SW480 (cell line): ENCODE data around the gene CSMD2.
"Not testable (repeated sequence)": the region's sequence is repeated elsewhere in the genome, so short reads cannot be mapped to it uniquely, and the experiment has no call there.

Experiments
- DNase-seq: peaks from one replicate; pipeline ENCODE4 v3.0.0-alpha.2; 2016; ENCODE audit warnings: low spot score

CSMD2 gene

GRCh38 chr1:34052565-34052964, 112.5 kb downstream of the CSMD2 start:
- no peak for DNase-seq

GRCh38 chr1:34050709-34051485, 114.1 kb downstream of the CSMD2 start:
- no peak for DNase-seq

GRCh38 chr1:34049994-34050393, 115.0 kb downstream of the CSMD2 start:
- no peak for DNase-seq

DNA sequence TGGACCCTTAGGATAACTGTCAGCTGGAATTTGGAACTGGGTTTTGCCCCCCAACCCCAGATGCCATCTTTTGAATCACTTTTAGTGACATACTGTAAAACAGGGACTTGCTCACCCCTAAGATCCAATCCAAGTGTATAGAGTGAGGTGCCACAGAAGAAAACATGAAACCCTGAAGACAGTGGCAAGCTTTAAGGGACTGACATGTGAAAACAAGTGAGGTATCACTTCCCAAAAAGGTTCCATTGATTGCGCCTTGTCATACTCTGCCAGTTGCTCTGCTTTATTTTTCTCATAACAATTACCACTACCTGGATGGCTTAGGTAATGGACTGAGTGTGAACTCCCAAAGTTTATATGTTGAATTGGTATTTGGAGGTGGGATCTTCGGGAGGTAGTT, 115.6 kb downstream of the CSMD2 start:
- no peak for DNase-seq

DNA sequence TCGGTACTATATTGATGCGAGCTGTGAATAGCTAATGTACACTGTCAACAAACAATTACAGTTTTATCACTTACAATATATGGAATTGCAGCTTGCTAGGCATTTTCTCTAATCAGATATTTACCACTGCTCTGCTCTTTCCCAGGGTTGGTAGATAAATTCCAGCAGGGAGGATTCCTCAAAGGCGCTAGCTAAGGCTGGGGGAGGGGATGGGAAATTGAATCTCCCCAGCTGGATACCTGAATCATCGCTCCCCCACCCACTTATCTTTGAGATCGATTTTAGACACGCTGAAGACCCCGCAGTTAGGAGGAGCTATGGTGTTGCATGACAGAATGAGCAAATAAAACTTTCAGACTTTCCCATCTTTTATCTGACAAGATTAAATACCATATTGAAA, 127.2 kb downstream of the CSMD2 start:
- DNase-seq = no peak

DNA sequence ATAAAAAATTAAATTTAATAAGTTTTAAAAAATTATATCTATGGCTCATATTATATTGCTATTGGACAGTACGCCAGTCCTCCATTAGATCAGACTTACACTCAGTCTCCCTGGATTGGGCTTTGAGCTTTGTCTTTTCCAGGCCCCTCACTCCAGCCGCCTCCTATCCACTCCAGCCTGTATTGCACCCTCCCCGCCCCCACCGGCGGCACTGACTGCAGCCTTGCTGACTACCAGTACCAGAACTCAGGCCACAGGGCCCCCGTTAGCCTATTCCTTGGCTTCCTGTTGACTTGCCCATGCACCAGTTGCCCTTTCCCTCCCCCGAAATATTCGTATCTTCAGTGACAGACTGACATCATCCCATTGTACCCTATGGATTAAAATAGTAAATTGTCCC, 127.9 kb downstream of the CSMD2 start:
- no peak for DNase-seq

DNA sequence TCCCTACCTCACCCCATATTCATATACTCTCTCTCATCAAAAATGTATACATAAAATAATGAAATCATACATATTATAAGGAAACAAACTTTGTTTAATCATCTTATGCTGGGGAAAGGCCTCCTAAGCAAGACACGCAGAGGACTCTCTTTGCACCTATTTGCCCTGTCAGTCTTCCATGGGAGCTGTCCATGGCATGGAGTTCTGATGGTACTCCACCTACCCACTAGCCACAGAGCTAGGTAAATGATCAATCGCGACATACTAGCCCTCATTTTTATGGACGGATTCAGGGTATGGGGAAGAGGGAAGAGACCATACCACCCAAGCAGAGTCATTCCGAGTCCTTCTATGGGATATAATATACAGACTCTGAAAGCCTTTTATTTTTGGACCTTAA, 131.0 kb downstream of the CSMD2 start:
- no peak for DNase-seq

- DNase-seq = no peak
These were observed 135.1 kb downstream of the CSMD2 start for GRCh38 chr1:34029954-34030353.

DNA sequence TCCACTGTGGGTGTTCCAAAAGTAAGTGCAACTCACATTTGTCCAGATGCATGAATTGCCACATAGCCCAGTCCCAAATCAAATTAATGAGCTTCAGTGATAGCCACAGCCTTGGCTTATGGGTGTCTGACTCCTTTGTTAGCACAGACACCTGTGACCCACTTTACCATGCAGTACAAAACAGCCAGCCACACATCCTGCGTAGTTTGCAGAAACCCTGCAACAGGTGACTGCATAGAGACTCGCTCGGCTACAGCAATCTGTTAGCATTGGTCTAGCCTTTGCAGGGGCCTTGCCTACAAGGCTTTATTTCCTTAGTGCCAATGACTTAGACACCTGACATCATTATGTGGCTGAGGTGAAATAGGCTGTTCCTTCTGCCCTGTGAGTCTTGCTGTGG, 135.5 kb downstream of the CSMD2 start:
- no peak for DNase-seq

GRCh38 chr1:34028381-34029055, 136.5 kb downstream of the CSMD2 start:
- no peak for DNase-seq

DNA sequence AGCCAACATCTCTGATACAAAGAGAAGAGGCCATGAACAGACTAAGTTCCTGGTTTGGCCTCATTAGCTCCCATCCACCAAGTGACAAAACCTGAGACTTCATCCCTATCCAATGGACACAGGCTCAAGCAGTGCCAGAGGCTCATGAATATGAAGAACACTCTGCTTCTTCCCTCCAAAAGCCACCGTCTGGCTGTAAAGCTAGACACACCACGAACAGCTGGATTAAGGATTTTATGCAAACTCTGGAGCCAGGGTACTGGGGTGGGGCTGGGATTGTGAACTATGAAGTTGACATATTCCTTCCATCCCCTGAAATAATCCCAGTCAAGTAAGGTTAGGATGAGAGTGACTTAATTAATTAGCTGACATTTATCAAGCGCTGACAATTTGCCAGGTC, 139.4 kb downstream of the CSMD2 start:
- no peak for DNase-seq

- DNase-seq = no peak
These were observed 140.5 kb downstream of the CSMD2 start for GRCh38 chr1:34024485-34024884.

GRCh38 chr1:34019741-34020552, 145.1 kb downstream of the CSMD2 start:
- DNase-seq = no peak

DNA sequence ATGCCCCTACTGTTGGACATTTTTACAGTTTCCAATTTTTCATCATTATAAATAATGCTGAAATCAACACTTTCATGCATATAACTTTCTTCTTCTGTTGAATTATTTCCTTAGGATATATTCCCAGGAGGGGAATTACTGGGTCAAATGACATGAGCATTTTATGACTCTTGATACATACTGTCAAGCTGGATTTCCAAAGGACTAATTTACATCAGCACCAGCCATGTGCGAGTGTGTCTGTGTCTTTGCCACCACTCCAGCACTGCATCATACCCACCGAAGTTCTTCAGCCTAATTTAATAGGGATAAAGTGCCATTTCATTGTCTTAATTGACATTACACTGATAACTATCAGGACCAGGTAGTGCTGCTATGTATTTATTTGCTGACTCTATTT, 146.7 kb downstream of the CSMD2 start:
- DNase-seq = no peak

- DNase-seq = not testable (repeated sequence)
These were observed 148.7 kb downstream of the CSMD2 start for GRCh38 chr1:34016281-34016680.

DNA sequence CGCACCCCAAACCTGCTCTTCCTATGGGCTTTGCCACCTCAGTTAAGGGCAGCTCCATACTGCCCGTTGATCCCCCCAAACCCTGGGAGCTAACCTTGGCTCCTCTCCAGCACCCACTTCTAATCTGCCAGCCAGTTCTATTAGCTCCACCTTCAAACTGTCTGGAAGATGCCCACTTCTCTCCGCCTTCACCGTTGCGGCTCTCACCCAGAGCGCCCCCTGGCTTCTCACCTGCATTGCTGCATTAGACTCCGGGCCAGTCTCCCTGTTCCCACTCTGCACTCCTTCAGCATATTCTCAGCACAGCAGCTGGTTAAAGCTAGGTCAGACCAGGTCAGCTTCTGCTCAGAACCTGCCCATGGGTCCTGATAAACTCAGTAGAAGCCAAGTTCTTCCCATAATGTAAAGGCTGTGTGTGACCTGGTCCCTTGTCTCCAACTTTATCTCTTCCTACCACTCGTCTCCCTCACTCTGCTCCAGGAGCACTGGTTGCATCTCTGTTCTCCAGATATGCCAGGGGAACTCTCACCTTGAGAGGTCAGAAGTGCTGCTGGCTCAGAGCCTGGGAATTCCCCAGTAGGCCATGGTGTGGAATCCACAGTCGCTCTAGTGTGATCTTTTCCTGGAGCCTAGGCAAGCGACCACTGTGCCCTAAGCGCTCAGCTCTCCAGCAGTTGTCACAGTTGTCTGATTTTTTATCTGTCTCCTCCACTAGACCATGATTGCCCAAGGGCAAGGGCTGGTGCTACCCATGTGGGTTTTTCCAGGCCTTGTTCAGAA, 150.9 kb downstream of the CSMD2 start:
- DNase-seq = no peak

DNA sequence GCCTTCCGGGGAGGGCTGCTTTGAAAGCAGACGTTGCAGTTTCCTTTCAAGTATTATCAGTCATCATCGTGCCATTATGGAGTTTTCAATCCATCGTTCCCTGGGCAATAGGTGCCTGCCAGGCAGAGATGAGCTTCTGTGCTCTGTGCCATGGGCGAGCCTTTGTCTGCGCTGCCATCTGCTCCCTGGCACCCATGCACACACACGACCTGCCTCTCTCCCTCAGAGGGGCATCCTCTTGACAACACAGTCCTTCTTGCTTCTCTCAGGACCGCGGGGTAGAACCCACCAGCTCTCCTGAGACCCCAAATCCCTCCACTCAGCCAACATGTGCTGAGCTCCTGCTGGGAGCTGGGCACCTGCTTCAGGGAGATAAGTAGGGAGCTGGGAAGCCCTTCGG, 151.9 kb downstream of the CSMD2 start:
- no peak for DNase-seq

DNA sequence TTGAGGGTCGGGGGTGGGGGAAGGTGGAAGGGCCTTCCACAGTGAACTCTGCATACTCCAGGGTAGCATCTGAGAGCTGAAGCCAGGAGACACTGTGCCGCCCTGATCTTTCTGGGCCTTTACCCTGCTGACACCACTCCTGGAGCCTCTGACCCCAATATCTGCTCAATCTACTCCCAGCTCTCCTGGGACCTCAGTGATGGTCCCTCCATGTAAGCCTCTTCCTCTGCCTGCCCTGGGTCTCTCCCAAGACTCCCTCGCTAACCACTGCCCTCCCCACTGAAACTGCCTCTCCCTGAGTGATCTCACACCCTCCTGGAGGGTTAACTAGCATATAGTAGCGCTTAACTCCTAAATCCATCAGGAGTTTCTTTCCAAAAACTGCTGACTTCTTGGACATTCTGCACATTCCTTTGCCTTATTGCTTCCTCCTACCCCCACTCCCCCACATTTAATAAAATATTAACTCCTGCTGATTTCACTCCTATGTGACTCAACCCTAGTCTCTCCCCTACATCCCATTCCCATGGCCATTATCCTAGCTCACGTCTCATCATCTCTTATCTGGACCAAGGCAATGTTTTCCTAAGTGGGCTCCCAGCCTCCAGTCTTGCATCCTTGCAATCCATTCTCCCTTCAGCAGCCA, 155.6 kb downstream of the CSMD2 start:
- no peak for DNase-seq

GRCh38 chr1:34007760-34008159, 157.3 kb downstream of the CSMD2 start:
- no peak for DNase-seq

DNA sequence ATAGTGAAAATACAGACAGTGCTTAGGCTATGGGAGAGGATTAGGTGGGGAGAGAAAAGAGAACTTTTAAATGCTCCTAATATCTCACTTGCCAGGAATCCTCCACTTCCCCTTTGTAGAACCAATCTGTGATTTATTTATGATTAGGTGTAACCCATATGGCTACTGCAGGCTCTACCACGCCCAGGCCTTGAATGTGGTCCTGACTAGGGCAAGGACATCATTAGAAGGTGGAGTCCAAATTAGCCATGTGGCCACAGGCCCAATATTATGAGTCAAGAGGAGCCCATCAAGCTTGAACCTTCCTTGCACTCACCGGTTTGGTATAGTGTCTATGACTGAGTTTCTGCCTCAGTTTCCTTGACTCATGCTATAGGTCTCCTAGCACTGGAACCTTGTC, 159.7 kb downstream of the CSMD2 start:
- no peak for DNase-seq

DNA sequence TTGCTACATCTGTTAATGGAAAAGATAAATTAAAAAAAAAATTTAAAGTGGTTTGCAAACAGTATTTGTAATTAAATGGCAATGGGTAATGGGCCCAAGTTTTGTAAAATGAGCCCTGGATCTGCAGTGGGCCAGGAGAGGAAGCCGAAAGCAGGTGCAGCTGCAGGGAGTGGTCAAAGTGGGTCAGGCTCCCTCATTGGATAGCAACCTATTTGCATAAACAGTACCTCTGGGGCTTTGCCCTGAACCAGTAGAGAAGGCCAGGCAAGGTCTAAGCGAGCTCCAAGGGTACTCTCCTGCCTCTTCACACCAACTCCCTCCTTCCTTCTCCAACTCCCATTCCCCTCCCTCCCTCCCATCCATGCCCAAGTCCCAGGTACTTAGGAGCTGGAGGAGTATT, 162.2 kb downstream of the CSMD2 start:
- no peak for DNase-seq
